ENCODE data around the gene ING3. TPM values are rescaled to one million over a fixed set of nuclear protein-coding genes. Genes with fewer than 3 reads are reported as not detected.

The ING3 gene
- total RNA-seq, 1 experiment from 2014 or later: 9.6 TPM

GRCh38 chr7:120985839-120986238 lies 35.3 kb downstream of the ING3 start:
- DNase-seq: no peak

GRCh38 chr7:120986650-120987049 lies 36.1 kb downstream of the ING3 start:
- Mint-ChIP-seq H3K36me3 (ENCODE audit: insufficient read depth, unreplicated experiment) (peaks cover 6% of the 10 kb centered on the region), H3K4me1 (ENCODE audit: low read depth, unreplicated experiment) (peaks cover 22% of the 10 kb centered on the region), H3K4me3 (ENCODE audit: low read depth, unreplicated experiment) (no peak overlapping the region), H3K27me3 (ENCODE audit: unreplicated experiment) (no peaks in the 10 kb centered on the region), H3K27ac (ENCODE audit: unreplicated experiment) (no peak overlapping the region), H3K9me3 (ENCODE audit: low read depth, unreplicated experiment) (no peaks in the 10 kb centered on the region)
- no peak for DNase-seq
- no TSS peak for BruUV-seq (replicated peaks)
- intact Hi-C loops (cut with micrococcal nuclease; ENCODE audit: unreplicated experiment): loop anchor here (1.0 to 10.0 kb wide), 2 partner anchors 122 to 348 kb away; no protein-coding TSS in a partner anchor
- CTCF ChIA-PET: interaction anchor here (0.5 to 3.6 kb wide), 4 partner anchors 98 to 254 kb away, joined by 4 to 27 read pairs (median 4); no protein-coding TSS in a partner anchor
- TF ChIP-seq, protein P1, sequence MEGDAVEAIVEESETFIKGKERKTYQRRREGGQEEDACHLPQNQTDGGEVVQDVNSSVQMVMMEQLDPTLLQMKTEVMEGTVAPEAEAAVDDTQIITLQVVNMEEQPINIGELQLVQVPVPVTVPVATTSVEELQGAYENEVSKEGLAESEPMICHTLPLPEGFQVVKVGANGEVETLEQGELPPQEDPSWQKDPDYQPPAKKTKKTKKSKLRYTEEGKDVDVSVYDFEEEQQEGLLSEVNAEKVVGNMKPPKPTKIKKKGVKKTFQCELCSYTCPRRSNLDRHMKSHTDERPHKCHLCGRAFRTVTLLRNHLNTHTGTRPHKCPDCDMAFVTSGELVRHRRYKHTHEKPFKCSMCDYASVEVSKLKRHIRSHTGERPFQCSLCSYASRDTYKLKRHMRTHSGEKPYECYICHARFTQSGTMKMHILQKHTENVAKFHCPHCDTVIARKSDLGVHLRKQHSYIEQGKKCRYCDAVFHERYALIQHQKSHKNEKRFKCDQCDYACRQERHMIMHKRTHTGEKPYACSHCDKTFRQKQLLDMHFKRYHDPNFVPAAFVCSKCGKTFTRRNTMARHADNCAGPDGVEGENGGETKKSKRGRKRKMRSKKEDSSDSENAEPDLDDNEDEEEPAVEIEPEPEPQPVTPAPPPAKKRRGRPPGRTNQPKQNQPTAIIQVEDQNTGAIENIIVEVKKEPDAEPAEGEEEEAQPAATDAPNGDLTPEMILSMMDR (IDR thresholded peaks at IDR 0.05; ENCODE audit: unreplicated experiment): no peak

More at GRCh38 chr7:120985839-120986238, 35.3 kb downstream of the ING3 start:
- H3K27me3 Mint-ChIP-seq (ENCODE audit: unreplicated experiment): no peaks in the 10 kb centered on the region
- no peak overlapping the region for H3K27ac Mint-ChIP-seq (ENCODE audit: unreplicated experiment)
- H3K9me3 Mint-ChIP-seq (ENCODE audit: low read depth, unreplicated experiment): no peaks in the 10 kb centered on the region
- intact Hi-C loops (cut with micrococcal nuclease; ENCODE audit: unreplicated experiment): loop anchor here (10.0 kb wide), 1 partner anchor 349 kb away; no protein-coding TSS in a partner anchor
- peaks cover 22% of the 10 kb centered on the region for H3K4me1 Mint-ChIP-seq (ENCODE audit: low read depth, unreplicated experiment)
- CTCF ChIA-PET: interaction anchor here (1.3 to 3.6 kb wide), 2 partner anchors 99 to 122 kb away, joined by 5 to 27 read pairs; no protein-coding TSS in a partner anchor
- TF ChIP-seq, protein P1 (IDR thresholded peaks at IDR 0.05; ENCODE audit: unreplicated experiment): no peak
- no TSS peak for BruUV-seq (replicated peaks)
- peaks cover 6% of the 10 kb centered on the region for H3K36me3 Mint-ChIP-seq (ENCODE audit: insufficient read depth, unreplicated experiment)
- no peak overlapping the region for H3K4me3 Mint-ChIP-seq (ENCODE audit: low read depth, unreplicated experiment)

- H3K36me3 Mint-ChIP-seq (ENCODE audit: insufficient read depth, unreplicated experiment): peaks cover 6% of the 10 kb centered on the region
- H3K27me3 Mint-ChIP-seq (ENCODE audit: unreplicated experiment): no peaks in the 10 kb centered on the region
- DNase-seq: no peak
- TF ChIP-seq, protein P1 (IDR thresholded peaks at IDR 0.05; ENCODE audit: unreplicated experiment): no peak
- H3K4me3 Mint-ChIP-seq (ENCODE audit: low read depth, unreplicated experiment): peak overlapping the region; percentile 84
- CTCF ChIA-PET: interaction anchor here (0.9 to 3.6 kb wide), 3 partner anchors 9 to 121 kb away, joined by 3 to 27 read pairs (median 4); no protein-coding TSS in a partner anchor
- no TSS peak for BruUV-seq (replicated peaks)
- intact Hi-C loops (cut with micrococcal nuclease; ENCODE audit: unreplicated experiment): loop anchor here (1.0 to 10.0 kb wide), 2 partner anchors 121 to 348 kb away; no protein-coding TSS in a partner anchor
- no peaks in the 10 kb centered on the region for H3K9me3 Mint-ChIP-seq (ENCODE audit: low read depth, unreplicated experiment)
- H3K4me1 Mint-ChIP-seq (ENCODE audit: low read depth, unreplicated experiment): peaks cover 22% of the 10 kb centered on the region
- no peak overlapping the region for H3K27ac Mint-ChIP-seq (ENCODE audit: unreplicated experiment)
These were observed 36.7 kb downstream of the ING3 start for GRCh38 chr7:120987280-120987679.

GRCh38 chr7:120987683-120988590 lies 37.4 kb downstream of the ING3 start:
- peak; percentile 89 for DNase-seq
- no peak overlapping the region for H3K27ac Mint-ChIP-seq (ENCODE audit: unreplicated experiment)
- H3K4me1 Mint-ChIP-seq (ENCODE audit: low read depth, unreplicated experiment): peaks cover 22% of the 10 kb centered on the region
- peaks cover 6% of the 10 kb centered on the region for H3K36me3 Mint-ChIP-seq (ENCODE audit: insufficient read depth, unreplicated experiment)
- CTCF ChIA-PET: interaction anchor here (0.9 to 3.6 kb wide), 7 partner anchors 8 to 120 kb away, joined by 3 to 27 read pairs (median 4); no protein-coding TSS in a partner anchor
- H3K4me3 Mint-ChIP-seq (ENCODE audit: low read depth, unreplicated experiment): peak overlapping the region; percentile 84
- TF ChIP-seq, protein P1 (IDR thresholded peaks at IDR 0.05; ENCODE audit: unreplicated experiment): peak; percentile 88
- H3K9me3 Mint-ChIP-seq (ENCODE audit: low read depth, unreplicated experiment): no peaks in the 10 kb centered on the region
- intact Hi-C loops (cut with micrococcal nuclease; ENCODE audit: unreplicated experiment): loop anchor here (1.0 to 10.0 kb wide), 3 partner anchors 93 to 347 kb away; no protein-coding TSS in a partner anchor
- BruUV-seq (replicated peaks): no TSS peak
- H3K27me3 Mint-ChIP-seq (ENCODE audit: unreplicated experiment): no peaks in the 10 kb centered on the region
